GM18858 (cell line): Measurements from ENCODE around the gene VWA1.

Experiments
- ATAC-seq: cut with Tn5 transposase; IDR thresholded peaks from one replicate; pipeline ENCODE4 v1.9.1; 2021; ENCODE audit not compliant: unreplicated experiment

VWA1 gene

GRCh38 chr1:1435106-1435903 is at the start of gene VWA1:
Gene VWA1, plus strand, starts transcription at chr1:1435690. Its CDS starts 59 bp downstream, at chr1:1435749.
- no peak for ATAC-seq

GRCh38 chr1:1385931-1386330 is 49.6 kb upstream of the VWA1 start:
- no peak for ATAC-seq

GRCh38 chr1:1387098-1388077 is 48.1 kb upstream of the VWA1 start:
- ATAC-seq: no peak

GRCh38 chr1:1388078-1388472 is 47.4 kb upstream of the VWA1 start:
- ATAC-seq: no peak

- ATAC-seq: no peak
These were observed 44.8 kb upstream of the VWA1 start for GRCh38 chr1:1390675-1391074.

GRCh38 chr1:1391225-1391624 is 44.3 kb upstream of the VWA1 start:
- ATAC-seq: no peak

GRCh38 chr1:1393014-1393413 is 42.5 kb upstream of the VWA1 start:
- no peak for ATAC-seq

GRCh38 chr1:1393428-1393827 is 42.1 kb upstream of the VWA1 start:
- ATAC-seq: no peak

GRCh38 chr1:1394116-1394515 is 41.4 kb upstream of the VWA1 start:
- no peak for ATAC-seq

- ATAC-seq: no peak
These were observed 40.3 kb upstream of the VWA1 start for GRCh38 chr1:1395166-1395565.

GRCh38 chr1:1397839-1398523 is 37.5 kb upstream of the VWA1 start:
- ATAC-seq: no peak

GRCh38 chr1:1398677-1399186 is 36.8 kb upstream of the VWA1 start:
- no peak for ATAC-seq

- peak; percentile 88 for ATAC-seq
These were observed 36.2 kb upstream of the VWA1 start, which contains the start of gene CCNL2 for GRCh38 chr1:1399187-1399871. Gene CCNL2, minus strand, starts transcription at chr1:1399335. Its CDS starts 29 bp downstream, at chr1:1399306.

GRCh38 chr1:1399872-1400575 is 35.5 kb upstream of the VWA1 start:
- ATAC-seq: no peak

- no peak for ATAC-seq
These were observed 34.7 kb upstream of the VWA1 start for GRCh38 chr1:1400576-1401456.

GRCh38 chr1:1401457-1402010 is 34.0 kb upstream of the VWA1 start:
- no peak for ATAC-seq

GRCh38 chr1:1402072-1402900 is 33.2 kb upstream of the VWA1 start:
- no peak for ATAC-seq
